ENCODE measurements around the gene MAMSTR.
"Not testable (repeated sequence)": the region's sequence is repeated elsewhere in the genome, so short reads cannot be mapped to it uniquely, and the experiment has no call there.

The MAMSTR gene

DNA sequence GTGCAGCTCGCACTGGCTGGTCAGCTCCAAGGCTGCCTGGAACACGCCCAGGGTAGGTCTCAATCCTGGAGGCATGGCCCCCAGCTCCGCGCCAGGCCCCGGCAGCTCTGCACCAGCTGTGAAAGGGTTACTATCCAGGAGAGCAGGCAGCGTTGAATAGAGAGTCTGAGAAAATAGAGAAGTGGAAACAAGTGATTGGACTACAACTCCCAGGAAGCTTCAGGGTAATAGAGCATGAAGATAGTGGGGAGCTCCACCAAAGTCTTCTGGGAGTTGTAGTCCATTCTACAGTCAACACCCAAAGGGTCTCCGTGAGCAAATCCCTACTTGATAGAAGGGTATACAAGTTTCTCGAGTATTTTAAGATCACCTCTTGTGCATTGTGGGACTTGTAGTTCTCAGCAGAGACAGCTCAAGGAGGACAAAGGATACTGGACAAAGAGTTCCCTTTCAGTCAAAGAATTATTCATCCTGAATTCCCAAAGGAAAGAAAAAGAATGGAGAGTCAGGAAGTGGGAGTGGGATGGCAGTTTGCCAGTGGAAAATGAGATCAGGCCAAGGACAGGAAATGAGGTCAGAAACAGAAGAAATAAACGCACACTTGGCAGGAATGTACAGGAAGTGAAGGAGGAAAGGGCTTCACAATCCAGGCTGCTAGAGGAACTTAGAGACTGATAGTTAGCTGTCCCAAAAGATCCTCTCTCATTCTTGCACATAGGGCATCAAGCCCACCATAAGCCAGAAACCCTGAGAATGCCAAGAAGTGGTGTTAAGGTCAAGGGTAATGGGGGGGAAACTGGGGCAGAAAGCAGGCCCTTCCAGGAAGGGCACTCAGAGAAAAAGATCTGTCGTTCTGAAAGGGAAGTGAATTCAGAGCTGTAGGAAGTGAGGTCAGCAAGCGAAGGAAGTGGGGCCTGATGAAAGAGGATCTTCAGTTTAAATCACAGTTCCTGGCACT is 5.5 kb upstream of the MAMSTR start:
- peak; percentile 92 for DNase-seq (ENCODE audit: low read depth, low spot score)
- H3K4me3 ChIP-seq (ENCODE audit: low read length), result peak overlapping the region; percentile 9; the same call in 1 of the 2 replicates

DNA sequence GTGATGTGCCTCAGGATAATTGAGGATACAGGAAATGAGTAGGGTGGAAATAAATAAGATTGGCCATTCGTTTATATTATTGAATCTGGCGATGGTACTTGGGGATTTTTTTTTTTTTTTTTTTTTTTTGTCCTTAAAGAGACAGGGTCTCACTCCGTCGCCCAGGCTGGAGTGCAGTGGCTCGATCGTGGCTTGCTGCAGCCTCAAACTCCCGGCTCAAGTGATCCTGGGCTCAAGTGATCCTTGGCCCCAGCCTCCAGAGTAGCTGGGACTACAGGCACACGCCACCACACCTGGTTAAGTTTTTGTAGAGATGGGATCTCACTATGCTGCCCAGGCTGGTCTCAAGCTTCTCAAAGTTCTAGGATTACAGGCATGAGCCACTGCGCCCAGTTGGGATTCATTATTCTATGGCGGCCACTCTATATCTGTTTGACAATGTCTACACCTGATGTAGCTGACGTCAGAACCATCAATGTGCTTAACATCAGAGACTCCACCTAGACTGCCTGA is 2.7 kb upstream of the MAMSTR start:
- no peak for DNase-seq (ENCODE audit: low read depth, low spot score)

DNA sequence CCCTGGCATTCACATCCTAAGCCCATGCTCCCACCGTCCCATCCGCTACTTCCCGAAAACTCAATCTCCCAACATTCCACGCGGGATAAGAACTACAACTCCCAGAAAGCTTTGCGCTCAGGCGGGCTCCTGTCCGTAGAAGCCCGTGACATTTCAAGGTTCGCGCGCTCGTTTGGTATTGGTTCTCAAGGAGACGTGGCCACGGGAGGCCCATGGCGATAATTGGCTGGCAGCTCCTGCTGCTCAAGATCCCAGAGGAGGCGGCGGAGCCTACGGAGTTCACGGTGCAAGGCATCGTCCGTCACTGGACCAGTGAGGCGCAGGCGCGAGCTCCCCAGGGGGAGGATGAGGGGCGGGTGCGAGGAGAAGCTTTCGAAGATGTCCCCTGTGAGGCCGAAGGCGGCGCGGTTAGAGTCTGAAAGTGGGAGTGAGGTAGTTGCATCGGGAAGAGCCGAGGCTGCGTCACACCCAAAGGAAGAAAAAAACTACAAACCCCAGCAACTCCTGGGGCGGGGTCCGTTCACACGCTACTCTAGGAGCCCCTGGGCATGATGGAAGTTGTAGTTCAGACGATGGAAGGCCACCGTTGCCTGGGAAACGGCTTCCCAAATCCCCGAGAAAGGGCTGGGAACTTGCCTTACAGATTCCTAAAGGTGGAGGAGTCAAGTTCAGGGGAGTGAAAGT is 1.2 kb upstream of the MAMSTR start:
- peak overlapping the region; percentile 70 for H3K4me3 ChIP-seq (ENCODE audit: low read length)
- peak; percentile 99 for DNase-seq (ENCODE audit: low read depth, low spot score)

More for the DNA sequence above, 2.7 kb upstream of the MAMSTR start:
- no peak overlapping the region for H3K4me3 ChIP-seq (ENCODE audit: low read length)

DNA sequence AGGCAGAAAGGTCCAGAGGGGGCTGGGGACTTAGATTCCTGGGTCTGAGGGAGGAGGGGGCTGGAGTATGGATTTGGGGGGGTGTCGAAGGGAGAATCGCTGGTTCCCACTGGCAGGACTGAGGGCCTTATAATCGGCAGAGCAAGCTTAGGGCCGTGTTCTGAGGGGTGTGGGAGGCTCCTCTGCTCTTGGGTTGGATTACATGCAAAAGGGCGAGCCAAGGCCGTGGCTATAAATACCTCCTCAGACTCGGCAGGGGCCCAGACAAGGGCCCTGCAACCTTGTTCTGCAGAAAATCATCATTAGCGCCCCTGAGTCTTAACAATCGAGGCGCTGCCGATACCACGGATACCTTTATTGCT is 707 bp upstream of the MAMSTR start:
- no peak for DNase-seq (ENCODE audit: low read depth, low spot score)
- peak overlapping the region; percentile 70 for H3K4me3 ChIP-seq (ENCODE audit: low read length)

DNA sequence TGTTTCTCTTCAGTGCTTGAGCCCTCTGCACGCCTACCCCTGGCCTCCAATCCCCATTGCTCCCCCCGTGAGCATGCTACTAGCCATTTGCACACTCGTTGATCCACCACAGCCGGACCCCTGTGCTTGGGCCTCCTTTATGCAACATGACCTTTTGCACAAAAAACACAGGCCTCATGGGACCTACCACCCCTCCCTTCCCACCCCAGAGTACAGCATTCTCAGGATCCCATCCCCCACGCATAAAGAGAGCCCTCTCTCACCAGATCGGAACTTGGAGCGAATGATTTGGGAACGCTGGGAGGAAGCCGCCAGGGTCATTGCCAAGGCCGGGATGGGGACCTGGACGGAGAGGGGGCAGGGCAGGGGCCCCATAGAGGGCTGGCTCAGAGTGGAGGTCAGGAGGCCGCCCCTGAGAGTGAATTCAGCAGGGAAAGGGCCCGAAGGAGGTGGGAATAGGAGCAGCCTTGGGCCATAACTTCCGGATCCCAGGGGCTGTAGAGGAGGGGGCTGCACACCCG is 754 bp downstream of the MAMSTR start:
- DNase-seq (ENCODE audit: low read depth, low spot score), result no peak
- no peak overlapping the region for H3K4me3 ChIP-seq (ENCODE audit: low read length)

DNA sequence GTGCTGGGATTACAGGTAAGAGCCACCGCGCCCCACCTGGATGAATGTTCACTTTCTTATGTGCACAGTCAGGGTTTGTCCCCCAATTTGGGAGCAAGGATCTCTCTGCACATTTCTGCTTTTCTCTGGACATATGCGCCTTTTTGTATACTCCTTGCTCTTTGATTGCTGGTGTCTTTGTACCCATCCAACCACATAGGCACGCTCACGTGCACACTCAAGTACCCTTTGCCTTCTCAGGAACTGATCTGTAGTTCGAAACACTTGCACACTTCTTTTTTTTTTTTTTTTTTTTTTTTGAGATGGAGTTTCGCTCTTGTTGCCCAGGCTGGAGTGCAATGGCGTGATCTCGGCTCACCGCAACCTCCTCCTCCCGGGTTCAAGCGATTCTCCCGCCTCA is 1.4 kb downstream of the MAMSTR start:
- not testable (repeated sequence) for DNase-seq (ENCODE audit: low read depth, low spot score); H3K4me3 ChIP-seq (ENCODE audit: low read length)

DNA sequence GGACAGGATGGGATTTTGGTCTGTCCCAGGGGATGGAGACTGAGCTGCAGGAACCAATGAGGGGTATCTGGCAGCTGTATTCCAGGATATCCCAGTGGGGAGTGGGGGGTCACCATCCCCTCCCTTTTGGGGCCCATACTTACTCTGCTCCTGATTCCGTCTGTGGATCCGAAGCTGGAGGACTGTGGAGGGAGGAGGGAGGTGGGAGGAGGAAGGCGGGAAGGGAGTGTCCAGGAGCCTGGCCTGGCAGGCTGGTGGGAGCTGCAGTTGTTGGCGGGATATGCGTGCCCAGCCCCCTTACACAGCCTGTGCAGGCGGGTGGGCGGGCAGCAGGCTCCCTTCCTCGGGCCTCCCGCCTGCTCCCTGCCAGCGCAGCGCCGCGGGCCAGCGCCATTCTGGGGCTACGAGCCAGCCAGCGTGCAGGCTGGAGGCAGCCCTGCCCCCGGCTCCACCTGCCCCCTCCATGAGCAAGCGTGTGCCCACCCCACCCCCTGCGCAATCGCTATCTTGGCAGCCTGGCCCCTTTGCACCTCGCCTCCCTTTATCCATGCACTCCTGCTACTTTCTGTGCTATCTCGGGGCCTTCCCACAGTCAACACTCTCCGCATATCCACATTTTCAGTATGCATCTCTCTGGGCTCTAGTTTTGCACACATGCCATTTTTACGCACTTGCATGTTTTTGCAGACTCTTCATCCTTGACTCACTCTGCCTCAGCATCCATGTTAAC is 2.8 kb downstream of the MAMSTR start:
- H3K4me3 ChIP-seq (ENCODE audit: low read length), result no peak overlapping the region
- no peak for DNase-seq (ENCODE audit: low read depth, low spot score)

DNA sequence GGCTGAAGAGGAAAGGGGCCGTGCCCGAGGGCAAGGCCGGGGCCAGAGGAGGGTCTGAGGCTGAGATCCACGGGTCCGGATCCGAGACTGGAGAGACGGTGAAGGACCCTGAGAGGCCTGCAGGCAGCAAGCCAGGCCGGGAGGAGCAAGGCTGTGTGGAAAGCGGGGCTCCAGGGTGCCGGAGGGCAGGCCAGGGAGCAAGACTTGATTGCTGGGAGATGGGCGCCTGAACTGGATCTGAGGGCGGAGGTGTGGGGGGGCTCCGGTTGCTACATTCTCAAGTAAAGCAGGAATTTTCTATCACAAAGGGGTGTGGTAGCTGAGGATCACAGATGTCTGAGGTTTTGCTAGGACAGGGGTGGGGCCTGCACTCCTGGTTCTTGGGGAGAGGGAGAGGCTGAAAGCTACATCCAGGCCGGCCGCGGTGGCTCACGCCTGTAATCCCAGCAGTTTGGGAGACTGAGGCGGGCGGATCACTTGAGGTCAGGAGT is 3.8 kb downstream of the MAMSTR start:
- H3K4me3 ChIP-seq (ENCODE audit: low read length), result no peak overlapping the region

DNA sequence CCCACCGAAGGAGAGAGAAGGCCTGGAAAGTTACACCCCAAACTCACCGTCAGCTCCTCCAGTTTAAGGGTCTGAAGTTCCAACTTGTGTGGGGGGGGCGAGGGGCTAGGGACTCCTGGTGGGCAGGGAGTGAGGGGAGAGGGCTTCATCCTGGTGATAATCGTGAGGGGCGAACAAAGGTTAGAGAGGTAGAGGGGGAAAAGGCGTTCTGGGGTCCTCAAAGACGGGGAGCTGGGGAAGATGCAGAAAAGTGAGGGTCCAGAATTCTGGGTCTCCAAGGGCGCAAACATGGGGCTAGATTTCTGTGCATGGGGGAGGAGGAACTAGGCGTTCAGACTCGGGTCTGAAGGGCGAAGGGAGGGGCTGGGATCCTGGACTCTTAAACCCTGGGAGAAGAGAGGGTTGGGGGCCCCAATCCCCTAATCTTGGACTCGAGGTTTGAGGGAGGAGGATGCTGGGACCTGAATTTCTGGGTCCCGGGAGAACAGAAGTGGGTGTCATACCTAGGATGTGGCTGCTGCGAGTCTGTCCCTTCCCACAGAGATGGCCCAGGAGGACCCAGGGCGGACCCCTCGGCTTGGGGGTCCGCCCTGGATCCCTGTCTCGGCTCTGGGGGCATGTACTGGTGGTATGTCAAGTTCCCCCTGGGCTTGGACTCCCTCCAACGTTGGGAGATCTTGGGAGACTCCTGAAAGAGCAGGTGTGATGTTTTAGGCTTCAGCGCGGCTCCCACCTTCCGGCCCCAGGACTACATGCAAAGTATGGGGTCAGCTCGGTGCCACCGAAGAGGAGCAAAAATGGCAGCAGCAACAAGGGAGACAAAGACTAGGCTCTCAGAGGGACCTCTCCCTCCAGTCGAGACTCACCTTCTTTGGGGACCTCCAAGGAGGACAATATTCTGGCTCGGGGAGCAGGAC is 4.5 kb downstream of the MAMSTR start:
- DNase-seq (ENCODE audit: low read depth, low spot score), result no peak
- peak overlapping the region; percentile 73 for H3K4me3 ChIP-seq (ENCODE audit: low read length)

More for the DNA sequence above, 3.8 kb downstream of the MAMSTR start:
- DNase-seq (ENCODE audit: low read depth, low spot score), result no peak

DNA sequence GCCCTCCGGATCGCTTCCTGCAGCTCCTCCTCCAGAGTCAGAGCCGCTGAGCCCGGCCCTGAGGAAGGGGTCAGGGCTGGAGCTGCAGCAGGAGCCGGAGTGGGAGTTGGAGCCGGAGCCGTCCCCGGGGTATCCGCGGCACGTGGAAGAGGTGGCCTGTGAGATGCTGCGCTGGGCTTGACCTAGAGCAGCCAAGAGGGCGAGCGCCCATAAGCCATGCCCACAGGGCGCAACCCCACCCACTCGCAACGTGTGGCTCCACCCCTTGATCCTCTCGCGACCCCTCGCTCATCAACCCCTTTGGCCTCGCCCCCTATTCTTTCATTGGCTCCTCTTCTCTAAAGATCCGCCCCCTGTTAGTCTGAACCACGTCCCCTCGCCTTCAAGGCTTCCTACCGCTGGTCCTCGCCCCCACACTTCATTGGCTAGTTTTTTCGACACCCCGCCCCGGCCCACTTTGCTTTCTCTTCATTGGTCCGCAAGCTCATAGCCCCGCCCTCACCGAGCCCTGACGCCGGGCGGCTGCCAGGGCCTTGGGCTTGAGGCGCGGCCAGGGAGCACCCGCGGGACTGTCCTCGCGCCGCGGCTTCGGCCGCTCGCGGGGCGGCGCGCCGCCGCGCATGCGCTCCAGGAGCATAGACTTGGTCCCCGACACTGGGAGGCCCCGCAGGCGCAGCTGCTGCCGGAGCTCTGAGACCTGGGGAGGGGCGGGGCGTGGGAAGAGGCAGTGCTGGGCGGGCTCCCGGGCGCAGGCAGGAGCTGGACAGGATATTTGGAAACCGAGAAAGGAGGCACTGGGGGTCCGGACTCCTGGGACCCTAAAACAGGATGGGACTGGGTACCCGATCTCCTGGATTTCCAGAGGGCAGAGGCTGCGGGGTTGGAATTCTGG is 5.4 kb downstream of the MAMSTR start:
- DNase-seq (ENCODE audit: low read depth, low spot score), result peak; percentile 99
- H3K4me3 ChIP-seq (ENCODE audit: low read length), result peak overlapping the region; percentile 84

DNA sequence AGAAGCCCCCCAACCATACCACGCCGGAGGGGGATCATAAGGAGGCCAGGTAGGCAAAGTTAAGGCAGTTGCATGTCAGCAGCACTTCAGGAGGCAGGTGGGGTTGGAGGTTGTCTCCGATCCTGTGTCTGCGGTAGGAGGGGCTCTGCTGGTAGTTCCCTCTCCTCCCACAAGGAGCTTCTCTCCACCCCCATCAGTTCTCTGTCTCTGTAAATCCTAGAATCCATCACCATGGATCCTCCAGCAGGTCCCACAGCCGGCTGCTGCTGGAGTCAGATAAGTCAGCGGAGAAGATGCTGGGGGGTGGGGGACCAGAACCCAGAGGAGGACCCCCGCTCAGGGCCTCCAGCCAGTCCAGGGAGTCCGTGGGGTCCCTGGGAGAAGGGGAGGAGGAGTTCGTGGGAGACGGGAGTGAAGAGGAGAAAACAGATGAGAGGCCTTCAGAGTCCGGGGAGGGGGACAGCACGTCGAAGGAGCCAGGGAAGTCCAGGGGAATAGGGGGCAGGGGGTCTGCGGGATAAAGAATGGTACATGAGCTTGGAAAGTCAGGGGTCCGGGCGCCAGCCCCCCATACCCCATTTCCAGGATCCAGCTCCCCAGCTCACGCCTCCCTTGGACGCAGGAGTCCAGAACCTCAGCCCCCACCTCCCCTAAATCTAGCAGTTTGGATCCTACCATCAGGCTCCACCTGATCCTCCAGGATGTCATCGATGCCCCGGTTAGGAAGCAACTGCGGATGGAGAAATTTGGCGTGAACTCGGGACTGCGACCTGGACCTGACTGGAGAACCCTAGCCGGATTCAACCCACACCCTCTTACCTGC is 6.3 kb downstream of the MAMSTR start:
- peak overlapping the region; percentile 84 for H3K4me3 ChIP-seq (ENCODE audit: low read length)
- DNase-seq (ENCODE audit: low read depth, low spot score), result peak; percentile 33

DNA sequence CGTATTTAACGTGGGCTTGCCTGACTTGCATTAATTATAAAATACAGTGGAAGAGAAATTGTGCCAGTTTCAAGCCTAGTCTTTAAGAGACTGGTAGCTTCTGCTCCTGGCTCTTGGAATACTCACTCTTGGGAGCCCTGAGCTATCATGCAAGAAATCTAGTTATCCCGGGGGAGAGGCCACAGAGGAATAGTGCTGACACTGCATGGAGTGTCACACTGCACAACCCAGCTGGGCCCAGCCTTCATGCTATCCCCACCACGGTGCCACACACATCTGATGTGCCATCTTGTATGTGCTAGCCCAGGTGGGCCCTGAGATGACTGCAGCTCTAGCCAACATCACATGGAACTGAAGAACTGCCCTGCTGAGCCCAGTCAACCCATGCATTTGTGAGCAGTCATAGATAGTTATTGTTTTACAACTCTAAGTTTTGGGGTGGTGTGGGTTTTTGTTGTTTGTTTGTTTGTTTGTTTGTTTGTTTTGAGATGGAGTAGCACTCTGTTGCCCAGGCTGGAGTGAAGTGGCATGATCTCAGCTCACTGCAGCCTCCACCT is 8.3 kb downstream of the MAMSTR start:
- no peak overlapping the region for H3K4me3 ChIP-seq (ENCODE audit: low read length)
- no peak for DNase-seq (ENCODE audit: low read depth, low spot score)

DNA sequence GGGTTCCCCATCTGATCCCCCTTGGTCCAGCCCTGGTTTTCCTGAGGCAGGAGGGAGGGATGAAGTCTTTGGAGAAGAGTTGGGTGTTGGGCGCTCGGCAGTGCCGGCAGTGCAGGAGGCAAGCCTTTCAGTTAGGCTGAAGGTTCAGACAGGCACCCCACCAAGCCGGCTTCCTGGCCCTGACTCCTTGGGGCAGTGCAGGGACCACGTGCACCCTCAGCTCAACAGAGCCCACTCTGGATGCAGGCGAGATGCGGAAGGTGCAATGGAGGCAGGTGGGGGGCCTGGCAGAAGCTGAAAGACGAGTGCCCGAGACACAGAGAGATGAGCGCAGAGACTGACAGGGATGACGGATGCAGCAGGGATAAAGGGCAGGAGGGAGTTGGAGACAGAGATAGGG is 11.1 kb downstream of the MAMSTR start:
- H3K4me3 ChIP-seq (ENCODE audit: low read length), result no peak overlapping the region
- no peak for DNase-seq (ENCODE audit: low read depth, low spot score)

DNA sequence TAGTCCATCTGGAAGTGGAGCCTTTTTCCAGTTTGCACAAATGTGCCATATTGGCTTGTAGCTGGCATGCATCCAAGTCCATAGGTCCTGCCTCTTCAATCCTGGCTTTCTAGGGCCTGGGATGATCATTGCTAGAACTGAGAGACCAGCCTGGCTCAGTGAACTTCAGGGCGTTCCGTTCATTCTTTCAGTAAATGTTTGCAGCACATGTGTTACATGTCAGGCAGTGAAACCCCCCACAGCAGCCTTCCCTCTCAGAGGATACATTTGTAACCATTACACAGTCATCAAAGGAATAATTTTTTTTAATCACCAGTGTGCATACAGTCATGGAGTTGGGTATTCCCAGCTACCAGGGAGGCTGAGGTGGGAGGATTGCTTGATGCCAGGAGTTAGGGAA is 14.1 kb downstream of the MAMSTR start:
- no peak overlapping the region for H3K4me3 ChIP-seq (ENCODE audit: low read length)
- no peak for DNase-seq (ENCODE audit: low read depth, low spot score)

DNA sequence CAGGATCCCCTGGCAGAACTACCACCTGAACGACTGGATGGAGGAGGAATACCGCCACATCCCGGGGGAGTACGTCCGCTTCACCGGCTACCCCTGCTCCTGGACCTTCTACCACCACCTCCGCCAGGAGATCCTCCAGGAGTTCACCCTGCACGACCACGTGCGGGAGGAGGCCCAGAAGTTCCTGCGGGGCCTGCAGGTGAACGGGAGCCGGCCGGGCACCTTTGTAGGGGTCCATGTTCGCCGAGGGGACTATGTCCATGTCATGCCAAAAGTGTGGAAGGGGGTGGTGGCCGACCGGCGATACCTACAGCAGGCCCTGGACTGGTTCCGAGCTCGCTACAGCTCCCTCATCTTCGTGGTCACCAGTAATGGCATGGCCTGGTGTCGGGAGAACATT is 16.2 kb downstream of the MAMSTR start:
- DNase-seq (ENCODE audit: low read depth, low spot score), result no peak
- H3K4me3 ChIP-seq (ENCODE audit: low read length), result no peak overlapping the region

DNA sequence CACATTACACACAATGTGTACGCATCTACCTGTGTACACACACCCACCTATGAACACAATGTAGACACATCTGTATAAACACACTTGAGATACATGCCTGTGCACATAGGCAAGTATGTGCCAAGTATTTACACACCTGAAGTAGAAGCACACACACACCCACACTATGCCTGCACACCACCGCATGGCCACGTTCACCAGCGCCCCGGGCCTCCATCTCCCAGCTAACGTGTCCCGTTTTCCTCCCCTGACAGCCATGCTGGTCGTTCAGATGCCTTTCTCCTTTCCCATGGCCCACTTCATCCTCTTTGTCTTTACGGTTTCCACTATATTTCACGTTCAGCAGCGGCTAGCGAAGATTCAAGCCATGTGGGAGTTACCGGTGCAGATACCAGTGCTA is 16.8 kb downstream of the MAMSTR start:
- no peak for DNase-seq (ENCODE audit: low read depth, low spot score)
- H3K4me3 ChIP-seq (ENCODE audit: low read length), result no peak overlapping the region
